ENCODE data around the gene KY. TPM values are rescaled to one million over a fixed set of nuclear protein-coding genes. Genes with fewer than 3 reads are reported as not detected.

Gene KY
- total RNA-seq, 1 experiment from 2014 or later, result not detected

DNA sequence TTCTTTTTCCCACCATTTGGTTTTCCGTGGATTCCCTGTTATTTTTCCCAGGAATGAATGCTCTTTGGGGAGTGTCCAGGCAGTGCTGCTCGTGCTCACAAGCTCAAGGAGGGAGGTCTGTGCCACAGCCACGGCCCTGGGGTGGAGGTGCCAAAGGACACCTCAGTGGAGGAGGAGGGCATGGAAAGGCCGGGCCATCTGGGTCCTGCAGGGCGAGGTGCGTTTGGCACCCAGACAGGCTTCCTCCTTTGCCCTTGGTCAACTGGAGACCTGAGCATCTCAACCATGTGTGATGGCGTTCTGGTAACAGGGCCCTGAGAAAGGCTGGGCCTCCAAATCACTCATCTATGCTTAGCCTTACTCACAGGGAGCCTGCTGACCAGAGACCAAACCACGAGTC lies 25.4 kb downstream of the KY start:
- no peak for DNase-seq (ENCODE audit: low spot score)
- in situ Hi-C loops (cut with HindIII; ENCODE audit: low sequenced_read_pairs), result no loop called here

DNA sequence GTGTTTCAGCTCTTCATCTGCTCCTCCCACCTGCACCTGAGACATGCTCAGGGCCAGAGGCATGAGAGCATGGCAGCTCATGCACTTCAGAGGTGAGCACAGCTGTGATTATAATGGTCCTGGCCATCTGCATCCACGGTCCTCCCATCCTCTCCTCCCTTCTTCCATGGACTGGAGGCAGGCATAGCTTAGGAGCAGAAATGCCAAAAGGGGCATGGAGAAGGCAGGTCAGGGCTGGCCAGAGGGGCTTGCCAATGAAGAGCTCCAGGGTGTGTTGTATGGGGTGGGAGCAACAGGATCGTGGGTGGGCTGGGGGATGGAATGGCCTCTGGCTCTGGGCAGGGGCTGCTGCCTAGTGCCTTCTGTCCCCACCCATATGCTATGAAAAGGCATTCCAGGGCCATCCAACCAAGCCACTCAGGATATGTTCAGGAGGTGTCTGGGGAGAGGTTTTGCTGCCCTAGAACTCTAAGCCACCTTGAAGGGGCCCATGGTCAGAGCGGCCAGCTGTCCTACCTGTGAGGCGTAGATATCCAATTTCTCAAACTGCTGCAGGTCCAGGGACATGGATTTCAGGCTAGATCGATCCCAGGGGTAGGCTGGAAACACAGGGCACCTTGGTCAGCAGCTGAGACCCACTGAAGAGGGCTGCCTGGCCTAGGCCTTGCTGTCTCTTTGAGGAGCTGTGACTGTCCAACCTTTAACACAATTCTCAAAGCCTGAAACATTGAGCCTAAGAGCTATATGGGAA lies 26.1 kb downstream of the KY start:
- in situ Hi-C loops (cut with HindIII; ENCODE audit: low sequenced_read_pairs), result no loop called here
- no peak for DNase-seq (ENCODE audit: low spot score)

DNA sequence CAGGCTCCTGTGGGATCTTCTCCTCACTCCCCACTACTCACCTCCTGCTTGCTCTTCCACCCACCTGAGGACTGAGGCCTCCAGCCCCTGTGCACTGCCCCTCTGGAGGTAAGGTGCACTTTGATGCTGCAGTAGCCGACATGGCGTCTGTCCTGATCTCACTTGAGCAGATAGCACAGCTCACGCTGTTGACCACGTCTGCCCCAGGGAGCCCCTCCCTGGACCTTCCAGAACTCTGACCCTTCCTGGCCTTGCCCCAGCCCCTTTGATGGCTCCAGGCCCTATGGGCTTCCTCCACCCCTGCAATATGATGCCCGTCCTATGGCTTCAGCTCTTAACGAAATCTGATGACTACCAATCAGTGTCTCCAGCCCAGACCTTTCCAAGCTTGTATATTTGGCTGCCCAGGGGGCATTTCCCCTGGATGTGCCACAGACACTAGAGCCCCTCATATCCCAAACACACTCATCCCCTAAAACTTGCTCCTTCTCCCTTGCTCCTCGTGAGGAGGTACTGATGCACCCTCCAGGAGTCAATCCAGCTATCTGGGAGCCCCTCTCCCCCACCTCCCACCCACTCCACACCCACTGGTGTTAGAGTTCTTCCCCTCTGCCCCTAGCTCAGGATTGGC lies 27.1 kb downstream of the KY start:
- in situ Hi-C loops (cut with HindIII; ENCODE audit: low sequenced_read_pairs), result no loop called here
- no peak for DNase-seq (ENCODE audit: low spot score)

DNA sequence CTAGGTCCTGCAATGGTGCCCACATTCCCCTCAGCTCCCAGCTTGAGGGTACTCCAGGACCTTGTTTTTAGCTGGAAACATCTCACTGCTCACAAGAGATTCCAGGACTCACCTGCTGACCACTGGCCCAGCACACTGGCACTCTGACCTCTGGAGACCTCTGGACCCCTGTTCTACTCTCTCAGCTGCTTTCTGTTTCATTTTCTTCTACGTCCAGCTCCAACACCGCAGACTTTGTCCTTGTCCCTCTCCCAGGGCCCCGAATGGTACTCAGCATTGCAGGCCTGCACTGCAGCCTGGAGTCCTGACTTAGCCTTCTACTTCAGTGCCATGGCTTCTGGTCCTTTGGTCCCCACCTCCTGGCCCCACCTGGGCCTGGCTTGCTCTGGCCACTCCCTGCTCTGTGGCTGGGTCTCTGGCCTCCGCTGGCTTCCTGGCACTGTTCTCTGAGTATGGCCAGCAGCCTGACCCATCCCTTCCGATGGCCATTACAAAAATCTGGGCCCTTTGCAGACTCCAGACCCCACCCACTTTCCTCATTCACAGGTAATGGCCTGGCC lies 27.9 kb downstream of the KY start:
- in situ Hi-C loops (cut with HindIII; ENCODE audit: low sequenced_read_pairs), result no loop called here
- DNase-seq (ENCODE audit: low spot score), result no peak

DNA sequence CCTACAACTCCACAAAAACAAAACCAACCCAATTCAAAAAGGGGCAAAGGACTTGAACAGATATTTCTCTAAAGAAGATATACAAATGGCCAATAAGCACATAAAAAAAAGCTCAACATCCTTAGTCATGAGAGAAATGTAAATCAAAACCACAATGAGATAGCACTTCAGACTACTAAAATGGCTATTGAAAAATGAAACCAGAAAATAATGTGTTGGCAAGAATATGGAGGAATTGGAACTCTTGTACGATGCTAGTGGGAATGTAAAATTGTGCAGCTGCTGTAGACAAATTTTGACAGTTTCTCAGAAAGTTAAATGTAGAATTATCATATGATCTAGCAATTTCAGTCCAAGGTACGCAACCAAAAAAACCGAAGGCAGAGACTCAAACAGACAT lies 29.0 kb downstream of the KY start:
- in situ Hi-C loops (cut with HindIII; ENCODE audit: low sequenced_read_pairs), result no loop called here
- no peak for DNase-seq (ENCODE audit: low spot score)

DNA sequence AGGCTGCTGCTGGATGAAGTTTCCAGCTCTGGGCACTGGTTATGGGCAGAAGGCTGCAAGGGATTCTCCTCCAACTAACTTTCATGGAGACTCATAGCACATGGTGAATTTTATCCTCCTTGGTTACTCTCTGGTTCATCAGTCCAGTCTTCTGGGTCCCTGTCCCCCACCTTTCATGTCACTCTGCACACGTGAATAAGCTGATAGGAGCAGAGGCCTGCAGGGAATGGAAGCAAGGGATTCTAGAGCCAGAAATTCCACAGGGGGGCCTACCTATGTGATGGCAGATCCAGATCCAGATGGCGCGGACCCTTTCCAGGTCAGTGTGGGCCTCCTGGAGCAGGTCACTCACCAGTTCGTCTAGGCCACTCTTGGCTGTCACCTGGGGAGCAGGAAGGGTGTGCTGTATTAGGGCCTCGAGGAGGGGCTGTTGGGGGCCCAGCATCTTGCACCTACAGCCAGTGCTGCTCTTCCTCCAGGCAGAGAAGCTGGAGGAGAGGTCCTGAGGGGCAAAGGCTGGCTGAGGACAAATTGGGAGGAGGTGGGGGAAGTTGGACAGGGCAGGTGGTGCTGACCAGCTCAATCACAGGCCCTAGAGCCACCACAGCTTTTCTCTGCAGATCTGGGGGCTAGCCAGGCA lies 30.2 kb downstream of the KY start:
- in situ Hi-C loops (cut with HindIII; ENCODE audit: low sequenced_read_pairs), result no loop called here
- no peak for DNase-seq (ENCODE audit: low spot score)

DNA sequence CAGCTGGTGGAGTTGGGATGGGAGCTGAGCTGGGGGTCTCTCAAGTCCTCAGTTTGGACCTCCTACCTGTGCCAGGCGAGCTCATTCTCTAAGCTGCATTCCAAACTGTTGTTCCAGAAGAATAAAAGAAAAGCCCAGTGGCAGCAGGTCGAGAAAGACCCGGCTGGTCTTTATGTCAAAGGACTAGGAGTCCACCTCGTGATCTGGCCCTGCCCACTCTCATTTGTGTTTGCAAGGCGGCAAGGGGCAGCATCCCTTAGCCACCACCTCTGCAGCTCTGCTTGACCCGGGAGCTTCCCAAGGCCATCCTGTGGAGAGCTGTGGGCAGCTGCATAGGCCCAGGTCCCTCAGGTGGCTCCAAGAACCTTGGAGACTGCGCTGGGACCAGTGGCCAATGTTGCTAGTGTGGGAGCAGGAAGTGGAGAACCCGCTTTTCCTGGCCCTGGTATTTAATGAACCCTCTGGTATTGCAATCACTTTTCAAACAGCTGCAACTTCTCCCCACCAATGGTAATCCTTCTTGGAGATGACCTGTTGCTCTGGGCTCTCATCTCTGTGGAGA lies 30.9 kb downstream of the KY start:
- in situ Hi-C loops (cut with HindIII; ENCODE audit: low sequenced_read_pairs), result no loop called here
- DNase-seq (ENCODE audit: low spot score), result no peak

DNA sequence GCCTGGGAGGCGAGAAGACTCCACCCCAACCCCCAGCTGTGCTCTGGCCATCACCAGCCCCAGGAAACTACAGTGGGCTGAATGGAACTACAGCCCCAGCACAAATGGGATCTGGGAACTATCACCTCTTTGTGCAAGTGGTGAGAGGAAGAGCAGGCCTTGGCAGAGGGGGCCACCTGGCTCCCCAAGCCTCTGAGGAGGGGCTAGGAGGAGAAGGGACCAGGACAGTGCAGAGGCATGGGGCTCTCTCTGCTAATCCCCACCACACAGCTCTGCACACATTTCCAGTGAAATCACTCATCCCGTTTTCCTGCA lies 31.6 kb downstream of the KY start:
- no peak for DNase-seq (ENCODE audit: low spot score)
- in situ Hi-C loops (cut with HindIII; ENCODE audit: low sequenced_read_pairs), result no loop called here

DNA sequence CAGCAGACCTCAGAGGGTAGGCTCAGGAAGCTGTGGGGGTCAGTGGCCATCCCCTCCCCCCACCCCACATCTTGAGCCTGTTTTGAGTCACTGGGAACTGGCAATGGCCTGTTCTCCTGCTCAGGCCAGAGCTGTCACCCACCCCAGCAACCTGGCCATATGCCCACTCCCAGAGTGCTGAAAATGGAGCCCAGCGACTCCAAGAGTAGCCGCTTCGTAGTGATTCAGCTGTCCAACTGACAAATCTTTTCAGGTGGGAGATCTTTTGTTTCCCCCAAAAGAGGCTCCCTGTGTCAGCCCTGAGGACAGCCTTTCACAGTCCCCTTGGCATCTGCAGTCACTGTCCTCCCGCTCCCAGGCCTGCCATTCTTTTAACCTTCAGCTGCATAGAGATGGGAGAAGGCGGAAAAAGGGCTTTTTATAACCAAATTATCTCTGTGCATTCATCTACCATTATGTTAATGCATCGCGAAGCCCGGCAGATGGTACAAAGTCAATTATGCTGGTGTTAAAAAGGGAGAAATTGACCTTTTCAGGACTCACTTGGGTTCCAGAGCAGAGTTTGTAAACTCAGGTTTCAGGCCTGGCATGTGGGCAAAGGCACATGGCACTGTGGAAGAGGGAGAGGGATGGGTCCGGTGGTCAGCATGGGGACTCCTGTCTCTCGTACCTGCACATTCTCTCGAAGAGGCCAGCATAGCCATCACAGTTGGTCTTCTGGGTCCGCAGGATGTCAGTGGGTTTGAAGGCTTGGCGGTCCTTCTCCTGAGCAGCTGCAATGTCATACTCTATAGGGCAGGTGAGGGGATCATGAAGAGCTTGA lies 32.1 kb downstream of the KY start:
- in situ Hi-C loops (cut with HindIII; ENCODE audit: low sequenced_read_pairs), result no loop called here
- peak; percentile 54 for DNase-seq (ENCODE audit: low spot score)

DNA sequence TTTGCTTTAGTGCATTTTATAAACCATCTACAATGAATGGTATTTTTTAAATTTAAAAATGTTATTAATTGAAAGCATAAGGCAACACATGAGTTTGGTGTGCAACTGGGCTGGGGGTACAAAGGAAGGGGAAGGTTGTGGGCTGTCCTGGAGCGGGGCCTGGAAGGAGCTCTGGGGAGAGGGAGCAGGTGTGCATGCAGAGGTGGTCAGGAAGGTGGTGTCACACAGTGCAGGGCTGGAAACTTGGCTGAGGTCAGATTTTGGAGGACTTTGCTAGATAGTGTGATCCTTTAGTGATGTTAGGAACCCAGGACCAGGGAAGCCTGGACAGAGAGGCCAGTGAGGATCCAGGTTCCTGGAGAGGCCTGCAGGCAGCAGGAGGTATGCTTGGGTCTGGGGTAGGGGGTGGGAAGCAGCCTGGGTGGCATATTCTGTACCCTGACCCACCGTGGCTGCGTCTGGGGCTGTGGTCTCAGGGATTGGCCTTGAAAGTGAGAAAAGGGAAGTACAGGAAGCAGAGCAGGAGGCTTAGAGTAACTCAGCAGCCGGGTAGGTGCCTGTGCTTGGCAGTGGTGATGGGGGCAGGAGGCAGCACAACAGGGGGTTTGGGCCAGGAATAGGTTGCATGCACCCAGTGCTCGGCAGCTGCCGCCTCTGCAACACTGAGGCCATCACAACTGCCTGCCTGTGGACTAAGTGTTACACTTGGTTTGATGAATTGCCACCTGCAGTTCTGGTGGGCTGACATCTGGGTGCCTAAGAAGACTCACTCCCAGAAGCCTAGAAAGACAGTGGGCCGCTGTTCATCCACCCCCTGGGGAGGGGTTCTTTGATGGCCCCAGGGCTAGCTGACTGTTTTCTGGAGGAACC lies 33.0 kb downstream of the KY start:
- DNase-seq (ENCODE audit: low spot score), result no peak
- in situ Hi-C loops (cut with HindIII; ENCODE audit: low sequenced_read_pairs), result no loop called here

DNA sequence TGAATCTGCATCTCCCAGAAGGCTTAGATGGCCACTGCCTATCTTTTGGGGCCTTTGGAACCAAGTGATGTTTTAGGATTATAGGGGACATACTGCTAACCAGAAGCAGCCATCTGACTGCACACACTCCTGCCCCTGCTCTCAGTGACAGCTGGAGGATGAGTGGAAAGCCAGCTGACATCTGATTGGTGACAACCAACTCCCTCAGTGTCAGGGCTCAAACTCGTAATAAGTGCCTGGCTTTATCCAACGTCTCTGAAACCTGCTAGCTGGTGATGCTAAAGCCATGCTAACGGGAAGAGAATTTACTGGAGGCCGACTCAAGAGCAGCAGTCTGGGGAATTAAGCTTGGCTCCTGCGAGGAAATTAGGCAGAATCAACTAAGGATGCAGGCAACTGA lies 35.1 kb downstream of the KY start:
- in situ Hi-C loops (cut with HindIII; ENCODE audit: low sequenced_read_pairs), result no loop called here
- DNase-seq (ENCODE audit: low spot score), result no peak

DNA sequence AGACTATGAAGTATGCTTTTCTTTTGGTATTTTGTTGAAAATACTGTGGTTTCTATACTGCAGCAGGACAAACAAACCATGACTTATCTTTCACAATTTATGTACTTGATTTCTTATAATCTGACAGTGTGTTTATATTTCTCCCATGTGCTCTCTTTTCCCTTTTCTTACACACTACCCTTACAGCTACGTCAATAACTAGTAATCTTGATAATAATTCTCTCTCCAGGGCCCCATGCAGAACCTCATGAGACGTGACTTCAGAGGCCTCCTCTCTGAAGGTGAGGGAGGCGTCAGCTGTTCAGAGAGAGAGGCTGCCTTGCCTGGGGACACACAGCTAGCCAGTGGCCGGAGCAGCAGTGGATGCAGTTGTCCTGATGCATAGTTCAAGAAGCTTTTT lies 35.9 kb downstream of the KY start:
- in situ Hi-C loops (cut with HindIII; ENCODE audit: low sequenced_read_pairs), result no loop called here
- DNase-seq (ENCODE audit: low spot score), result no peak

DNA sequence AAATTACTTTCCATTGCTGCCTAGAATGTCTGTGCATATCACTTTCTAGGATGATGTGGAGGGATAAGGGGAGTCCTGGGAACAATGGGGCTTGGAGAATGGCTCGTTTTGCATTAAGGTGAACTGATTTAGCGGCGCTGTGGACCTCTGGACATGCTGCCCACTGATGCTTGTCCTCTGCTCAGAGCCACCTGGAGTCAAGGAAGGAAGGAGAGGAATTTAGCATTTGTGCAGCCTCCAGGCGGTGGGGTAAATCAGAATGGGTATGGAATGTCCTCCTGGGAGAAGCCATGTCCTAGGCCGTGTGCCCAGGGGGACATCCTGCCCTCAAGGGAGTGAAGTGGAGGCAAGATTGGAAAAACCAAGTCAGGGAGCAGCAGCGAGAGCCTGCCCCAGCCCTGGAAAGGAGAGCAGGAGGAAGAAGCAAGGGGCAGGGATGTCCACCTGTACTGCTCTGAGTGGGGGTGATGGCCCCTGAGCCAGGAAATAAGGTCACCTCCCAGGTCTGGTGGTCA lies 37.8 kb downstream of the KY start:
- in situ Hi-C loops (cut with HindIII; ENCODE audit: low sequenced_read_pairs), result no loop called here
- no peak for DNase-seq (ENCODE audit: low spot score)

DNA sequence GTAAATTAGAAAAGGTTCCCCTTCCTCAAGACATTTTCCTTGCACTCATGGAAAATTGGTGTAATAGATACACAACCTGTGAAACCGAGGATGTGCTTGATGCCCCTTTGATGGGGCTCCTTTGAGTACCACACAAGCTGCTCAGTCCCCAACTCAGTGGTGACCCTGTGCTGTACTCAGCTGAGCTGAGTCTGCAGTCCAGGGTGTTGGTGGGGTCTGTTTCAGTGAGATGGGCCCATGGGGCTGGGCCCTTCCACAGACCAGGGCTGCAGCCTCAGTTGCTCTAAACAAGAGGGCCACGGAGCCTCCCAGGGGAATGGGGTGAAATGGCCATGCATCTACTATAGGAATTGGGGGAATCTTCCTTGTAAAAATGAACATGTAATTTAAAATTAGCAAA lies 39.3 kb downstream of the KY start:
- in situ Hi-C loops (cut with HindIII; ENCODE audit: low sequenced_read_pairs), result no loop called here
- DNase-seq (ENCODE audit: low spot score), result no peak

DNA sequence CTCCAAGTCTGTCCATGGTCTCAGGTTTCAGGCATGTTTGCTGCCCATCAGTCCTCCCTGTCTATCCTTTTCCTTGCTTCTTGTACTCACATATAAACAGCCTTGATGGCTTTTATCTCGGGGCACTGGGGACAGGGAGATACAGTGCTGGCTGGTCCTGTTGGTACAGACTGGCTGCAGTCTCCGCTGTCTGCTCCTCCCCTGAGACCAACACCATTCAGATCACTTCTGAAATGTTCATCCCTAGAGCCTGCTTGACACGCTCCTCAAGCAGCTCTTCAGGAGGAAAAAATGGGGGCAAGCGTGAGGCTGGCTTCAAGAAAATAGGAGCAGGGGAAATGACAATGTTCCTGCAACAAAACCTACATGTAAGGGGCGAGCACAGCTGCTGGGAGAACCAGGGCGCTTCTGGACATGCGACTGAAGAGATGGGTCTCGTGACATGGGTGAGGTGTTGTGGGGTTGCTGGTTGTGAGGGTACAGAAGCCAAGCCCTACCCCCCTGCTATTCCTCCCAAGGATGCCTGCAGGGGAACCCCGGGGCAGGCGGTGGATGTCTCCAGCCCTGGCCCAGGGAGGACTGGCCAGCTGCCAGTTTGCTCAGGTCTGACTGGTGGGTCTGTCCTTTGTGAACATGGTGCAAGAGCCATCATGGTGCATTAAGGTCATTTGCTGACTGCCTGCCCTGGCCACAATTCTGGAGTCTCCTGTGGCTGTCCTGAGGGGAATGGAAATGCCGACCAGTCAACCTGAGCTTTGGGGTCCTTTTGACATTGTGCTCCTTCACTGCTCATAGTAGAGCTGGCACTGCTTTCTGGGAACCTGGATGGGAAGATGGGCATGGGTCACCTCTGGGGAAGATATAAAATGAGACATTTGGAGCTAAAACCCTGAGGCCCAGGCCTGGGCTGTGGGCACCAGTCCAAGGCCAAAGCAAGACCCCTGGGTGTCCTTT lies 40.1 kb downstream of the KY start:
- in situ Hi-C loops (cut with HindIII; ENCODE audit: low sequenced_read_pairs), result no loop called here
- DNase-seq (ENCODE audit: low spot score), result no peak

DNA sequence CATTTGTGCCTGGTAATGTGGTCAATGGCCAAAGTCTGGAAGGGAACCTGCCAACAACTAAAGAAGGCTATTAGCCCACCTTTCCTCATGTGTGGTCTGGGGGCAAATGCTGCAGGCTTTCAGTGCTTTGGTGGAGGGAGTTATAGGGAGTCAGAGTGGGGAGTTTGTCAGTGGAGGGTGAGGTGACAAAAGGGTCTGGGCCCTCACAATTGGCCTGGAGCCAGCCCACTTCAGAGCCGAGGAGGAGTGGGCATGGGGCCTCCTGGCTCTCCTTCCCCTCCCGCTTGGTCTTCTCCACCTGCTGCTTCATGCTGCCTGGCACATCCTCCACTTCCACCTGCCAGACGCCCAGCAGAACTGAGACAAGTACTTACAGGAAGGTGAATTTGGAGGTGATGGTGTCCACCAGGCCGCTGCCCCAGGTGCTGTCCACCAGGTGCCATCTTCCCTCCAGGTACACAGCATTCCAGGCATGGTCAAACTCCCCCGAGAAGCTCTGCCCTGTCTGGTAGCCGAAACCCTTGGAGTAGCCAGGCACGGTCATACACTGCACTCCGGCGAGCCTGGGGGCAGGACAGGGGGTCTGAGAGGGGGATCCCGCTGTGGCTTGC lies 40.9 kb downstream of the KY start:
- in situ Hi-C loops (cut with HindIII; ENCODE audit: low sequenced_read_pairs), result no loop called here
- DNase-seq (ENCODE audit: low spot score), result peak; percentile 19
